ENCODE results near the gene TLCD3A.
"Not testable (repeated sequence)": the region's sequence is repeated elsewhere in the genome, so short reads cannot be mapped to it uniquely, and the experiment has no call there.

The TLCD3A gene

DNA sequence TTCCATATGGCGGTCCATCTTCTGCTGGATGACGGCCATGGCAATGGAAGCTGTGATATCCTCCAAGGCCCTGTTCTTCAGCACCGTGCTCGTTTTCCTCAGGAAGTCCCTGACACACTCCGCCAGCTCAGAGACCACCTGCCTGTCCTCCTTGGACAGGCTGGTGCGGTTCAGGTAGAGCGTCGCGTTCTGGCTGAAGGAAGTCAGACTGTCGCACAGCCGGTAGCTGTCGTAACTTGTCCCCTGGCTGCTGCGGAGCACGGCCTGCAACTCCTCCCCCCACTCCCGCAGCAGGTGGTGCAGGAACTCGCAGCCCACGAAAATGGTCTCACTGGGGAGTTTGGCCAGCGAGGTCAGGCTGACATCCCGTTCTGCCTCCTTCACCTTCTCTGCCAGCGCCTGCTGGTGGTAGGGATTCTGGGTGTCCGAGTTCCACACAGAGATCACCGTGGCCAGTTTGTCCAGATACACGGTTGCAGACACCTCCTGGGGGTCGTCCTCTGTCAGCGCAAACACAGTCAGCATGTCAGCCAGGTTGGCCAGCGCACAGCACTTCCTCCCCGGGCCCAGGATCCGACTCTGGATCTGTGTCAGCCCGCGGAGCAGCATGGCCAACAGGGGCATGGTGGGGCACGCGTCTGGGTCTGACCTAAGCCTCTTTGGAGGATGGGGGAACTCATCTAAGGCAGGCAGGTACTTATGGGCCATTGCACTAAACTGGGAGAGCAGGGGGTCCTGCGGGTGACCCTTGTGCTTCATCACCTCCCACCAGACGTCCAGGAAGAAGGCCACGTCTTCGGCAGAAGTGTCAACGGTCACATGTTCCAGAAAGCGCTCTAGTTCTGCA is 14.6 kb downstream of the TLCD3A start:
- Histone ChIP-seq H3F3A (ENCODE audit: low read depth) (no peaks in the 10 kb centered on the region), H3K9me2 (replicated peaks; ENCODE audit: low read depth, low read length) (no peaks in the 10 kb centered on the region), H3K79me2 (ENCODE audit: insufficient read depth, low read length) (peaks cover 40% of the 10 kb centered on the region), H3K36me3 (ENCODE audit: insufficient read depth, low read length) (peaks cover 46% of the 10 kb centered on the region; the same call in 1 of the 2 replicates), H3K27me3 (ENCODE audit: insufficient read depth, low read length, poor library complexity, severe bottlenecking) (no peaks in the 10 kb centered on the region), H3K4me3 (ENCODE audit: low read length, poor library complexity, severe bottlenecking) (no peak overlapping the region), H3K9me3 (ENCODE audit: insufficient read depth, low read depth, low read length) (no peaks in the 10 kb centered on the region), H3K4me1 (ENCODE audit: insufficient read depth, low read length, poor library complexity, severe bottlenecking) (peaks cover 21% of the 10 kb centered on the region), H4K20me1 (ENCODE audit: insufficient read depth, low read length, poor library complexity, severe bottlenecking) (peaks cover 10% of the 10 kb centered on the region), H3K9ac (ENCODE audit: low read depth, low read length, poor library complexity, severe bottlenecking) (no peak overlapping the region), H2AFZ (ENCODE audit: low read length) (no peak overlapping the region), H3K4me2 (ENCODE audit: low read depth, low read length, poor library complexity, severe bottlenecking) (no peak overlapping the region)
- TF ChIP-seq EZH2phosphoT487 (IDR thresholded peaks at IDR 0.05; ENCODE audit: borderline replicate concordance), result no peak
- TF ChIP-seq, protein P1, sequence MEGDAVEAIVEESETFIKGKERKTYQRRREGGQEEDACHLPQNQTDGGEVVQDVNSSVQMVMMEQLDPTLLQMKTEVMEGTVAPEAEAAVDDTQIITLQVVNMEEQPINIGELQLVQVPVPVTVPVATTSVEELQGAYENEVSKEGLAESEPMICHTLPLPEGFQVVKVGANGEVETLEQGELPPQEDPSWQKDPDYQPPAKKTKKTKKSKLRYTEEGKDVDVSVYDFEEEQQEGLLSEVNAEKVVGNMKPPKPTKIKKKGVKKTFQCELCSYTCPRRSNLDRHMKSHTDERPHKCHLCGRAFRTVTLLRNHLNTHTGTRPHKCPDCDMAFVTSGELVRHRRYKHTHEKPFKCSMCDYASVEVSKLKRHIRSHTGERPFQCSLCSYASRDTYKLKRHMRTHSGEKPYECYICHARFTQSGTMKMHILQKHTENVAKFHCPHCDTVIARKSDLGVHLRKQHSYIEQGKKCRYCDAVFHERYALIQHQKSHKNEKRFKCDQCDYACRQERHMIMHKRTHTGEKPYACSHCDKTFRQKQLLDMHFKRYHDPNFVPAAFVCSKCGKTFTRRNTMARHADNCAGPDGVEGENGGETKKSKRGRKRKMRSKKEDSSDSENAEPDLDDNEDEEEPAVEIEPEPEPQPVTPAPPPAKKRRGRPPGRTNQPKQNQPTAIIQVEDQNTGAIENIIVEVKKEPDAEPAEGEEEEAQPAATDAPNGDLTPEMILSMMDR (conservative IDR thresholded peaks at IDR 0.05; ENCODE audit: low read length), result no peak

DNA sequence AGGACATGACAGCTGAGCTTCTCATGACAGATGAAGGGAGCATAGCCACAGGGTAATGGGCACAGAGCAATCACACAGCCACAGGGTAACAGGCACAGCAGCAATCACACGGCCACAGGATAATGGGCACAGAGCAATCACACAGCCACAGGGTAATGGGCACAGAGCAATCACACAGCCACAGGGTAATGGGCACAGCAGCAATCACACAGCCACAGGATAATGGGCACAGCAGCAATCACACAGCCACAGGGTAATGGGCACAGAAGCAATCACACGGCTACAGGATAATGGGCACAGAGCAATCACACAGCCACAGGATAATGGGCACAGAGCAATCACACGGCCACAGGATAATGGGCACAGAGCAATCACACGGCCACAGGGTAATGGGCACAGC is 16.2 kb downstream of the TLCD3A start:
- Histone ChIP-seq H3K36me3 (ENCODE audit: insufficient read depth, low read length) (peaks cover 39% of the 10 kb centered on the region; the same call in 1 of the 2 replicates), H3K4me3 (ENCODE audit: low read length, poor library complexity, severe bottlenecking) (peak overlapping the region; percentile 43), H3K4me1 (ENCODE audit: insufficient read depth, low read length, poor library complexity, severe bottlenecking) (peaks cover 27% of the 10 kb centered on the region), H3K4me2 (ENCODE audit: low read depth, low read length, poor library complexity, severe bottlenecking) (peak overlapping the region; percentile 51), H3K79me2 (ENCODE audit: insufficient read depth, low read length) (peaks cover 40% of the 10 kb centered on the region)
- H3F3A ChIP-seq (ENCODE audit: low read depth); H4K20me1 ChIP-seq (ENCODE audit: insufficient read depth, low read length, poor library complexity, severe bottlenecking); H3K9me3 ChIP-seq (ENCODE audit: insufficient read depth, low read depth, low read length); H3K9ac ChIP-seq (ENCODE audit: low read depth, low read length, poor library complexity, severe bottlenecking); H3K27me3 ChIP-seq (ENCODE audit: insufficient read depth, low read length, poor library complexity, severe bottlenecking); H3K9me2 ChIP-seq (replicated peaks; ENCODE audit: low read depth, low read length); H2AFZ ChIP-seq (ENCODE audit: low read length): not testable (repeated sequence)

DNA sequence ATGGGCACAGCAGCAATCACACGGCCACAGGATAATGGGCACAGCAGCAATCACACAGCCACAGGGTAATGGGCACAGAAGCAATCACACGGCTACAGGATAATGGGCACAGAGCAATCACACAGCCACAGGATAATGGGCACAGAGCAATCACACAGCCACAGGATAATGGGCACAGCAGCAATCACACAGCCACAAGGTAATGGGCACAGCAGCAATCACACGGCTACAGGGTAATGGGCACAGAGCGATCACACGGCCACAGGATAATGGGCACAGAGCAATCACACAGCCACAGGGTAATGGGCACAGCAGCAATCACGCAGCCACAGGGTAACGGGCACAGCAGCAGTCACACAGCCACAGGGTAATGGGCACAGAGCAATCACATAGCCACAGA is 17.0 kb downstream of the TLCD3A start:
- H3K9ac ChIP-seq (ENCODE audit: low read depth, low read length, poor library complexity, severe bottlenecking), result peak overlapping the region; percentile 86
- peak overlapping the region; percentile 94 for H3K4me2 ChIP-seq (ENCODE audit: low read depth, low read length, poor library complexity, severe bottlenecking)
- not testable (repeated sequence) for H4K20me1 ChIP-seq (ENCODE audit: insufficient read depth, low read length, poor library complexity, severe bottlenecking); H3K27me3 ChIP-seq (ENCODE audit: insufficient read depth, low read length, poor library complexity, severe bottlenecking); H2AFZ ChIP-seq (ENCODE audit: low read length); H3F3A ChIP-seq (ENCODE audit: low read depth); H3K9me3 ChIP-seq (ENCODE audit: insufficient read depth, low read depth, low read length); H3K9me2 ChIP-seq (replicated peaks; ENCODE audit: low read depth, low read length)
- peak overlapping the region; percentile 79 for H3K4me3 ChIP-seq (ENCODE audit: low read length, poor library complexity, severe bottlenecking)
- peaks cover 40% of the 10 kb centered on the region for H3K79me2 ChIP-seq (ENCODE audit: insufficient read depth, low read length)
- H3K4me1 ChIP-seq (ENCODE audit: insufficient read depth, low read length, poor library complexity, severe bottlenecking), result peaks cover 27% of the 10 kb centered on the region
- peaks cover 34% of the 10 kb centered on the region; the same call in 1 of the 2 replicates for H3K36me3 ChIP-seq (ENCODE audit: insufficient read depth, low read length)

DNA sequence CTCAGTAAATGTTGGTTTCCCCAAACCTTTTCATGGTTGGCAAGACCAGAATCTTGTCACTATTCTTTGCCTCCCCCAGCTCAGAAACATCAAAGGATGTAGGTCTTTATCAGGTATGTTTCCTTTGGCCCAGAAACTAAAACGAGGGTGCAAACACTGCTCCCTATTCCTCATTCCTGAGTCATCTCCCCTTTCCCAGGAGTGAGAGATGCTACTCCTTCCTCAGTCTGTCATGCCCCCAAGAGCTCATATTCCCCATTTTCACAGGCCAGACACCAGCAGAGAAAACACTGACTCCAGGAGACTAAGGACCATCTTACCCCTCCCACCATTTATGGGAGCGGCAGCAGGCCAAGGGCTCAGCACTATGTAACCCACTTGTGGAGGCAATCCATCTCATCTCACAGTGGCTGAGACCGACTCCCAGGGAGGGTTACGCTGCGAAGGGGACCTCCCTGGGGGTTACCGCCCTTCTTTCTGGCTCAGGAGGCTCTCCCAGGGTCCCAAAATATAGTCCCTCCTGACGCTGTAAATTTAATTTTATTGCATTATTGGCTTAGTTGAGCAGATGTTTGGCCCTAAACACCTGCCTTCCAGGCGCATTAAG is 18.1 kb downstream of the TLCD3A start:
- no peaks in the 10 kb centered on the region for H3K9me2 ChIP-seq (replicated peaks; ENCODE audit: low read depth, low read length)
- no peak overlapping the region for H2AFZ ChIP-seq (ENCODE audit: low read length)
- H3K79me2 ChIP-seq (ENCODE audit: insufficient read depth, low read length), result peaks cover 35% of the 10 kb centered on the region
- peak overlapping the region; percentile 94 for H3K4me2 ChIP-seq (ENCODE audit: low read depth, low read length, poor library complexity, severe bottlenecking)
- peak overlapping the region; percentile 86 for H3K9ac ChIP-seq (ENCODE audit: low read depth, low read length, poor library complexity, severe bottlenecking)
- peaks cover 23% of the 10 kb centered on the region; the same call in 1 of the 2 replicates for H3K36me3 ChIP-seq (ENCODE audit: insufficient read depth, low read length)
- no peaks in the 10 kb centered on the region for H3K27me3 ChIP-seq (ENCODE audit: insufficient read depth, low read length, poor library complexity, severe bottlenecking)
- TF ChIP-seq EZH2phosphoT487 (IDR thresholded peaks at IDR 0.05; ENCODE audit: borderline replicate concordance), result no peak
- TF ChIP-seq, protein P1 (conservative IDR thresholded peaks at IDR 0.05; ENCODE audit: low read length), result no peak
- H3K4me3 ChIP-seq (ENCODE audit: low read length, poor library complexity, severe bottlenecking), result peak overlapping the region; percentile 79
- H3F3A ChIP-seq (ENCODE audit: low read depth), result peaks cover 12% of the 10 kb centered on the region
- peaks cover 27% of the 10 kb centered on the region for H3K4me1 ChIP-seq (ENCODE audit: insufficient read depth, low read length, poor library complexity, severe bottlenecking)
- H3K9me3 ChIP-seq (ENCODE audit: insufficient read depth, low read depth, low read length), result no peaks in the 10 kb centered on the region
- peaks cover 6% of the 10 kb centered on the region for H4K20me1 ChIP-seq (ENCODE audit: insufficient read depth, low read length, poor library complexity, severe bottlenecking)

All from Loucy (cell line).